Fibroblast of the aortic adventitia (primary cell): ENCODE measurements around the gene MVB12A. TPM values are rescaled to one million over a fixed set of nuclear protein-coding genes. Genes with fewer than 3 reads are reported as not detected.

ENCODE experiments used
- DNase-seq: peaks from one replicate; pipeline ENCODE4 v3.0.0-alpha.2; 2010; ENCODE audit warnings: low read depth
- H3K4me3 ChIP-seq: 2 replicates; pipeline ENCODE4 v1.5.1; 2011; ENCODE audit warnings: low read depth, mild to moderate bottlenecking, control low read depth, low read length, moderate library complexity
- total RNA-seq: library from RNA; depleted of rRNA; stranded (reverse); fragments of >200 nt; gene quantifications from 2 replicates; pipeline ENCODE4 v1.2.3, GENCODE V29; 2012; ENCODE audit warnings: low replicate concordance
- TF ChIP-seq, protein P1 (sequence below): IDR thresholded peaks from 2 replicates; pipeline ENCODE4 v1.5.1; 2011; ENCODE audit warnings: mild to moderate bottlenecking, low read length, control low read depth, inconsistent platforms; ENCODE audit not compliant: insufficient read depth

The MVB12A gene
- total RNA-seq, 1 donor = 47.5 TPM

DNA sequence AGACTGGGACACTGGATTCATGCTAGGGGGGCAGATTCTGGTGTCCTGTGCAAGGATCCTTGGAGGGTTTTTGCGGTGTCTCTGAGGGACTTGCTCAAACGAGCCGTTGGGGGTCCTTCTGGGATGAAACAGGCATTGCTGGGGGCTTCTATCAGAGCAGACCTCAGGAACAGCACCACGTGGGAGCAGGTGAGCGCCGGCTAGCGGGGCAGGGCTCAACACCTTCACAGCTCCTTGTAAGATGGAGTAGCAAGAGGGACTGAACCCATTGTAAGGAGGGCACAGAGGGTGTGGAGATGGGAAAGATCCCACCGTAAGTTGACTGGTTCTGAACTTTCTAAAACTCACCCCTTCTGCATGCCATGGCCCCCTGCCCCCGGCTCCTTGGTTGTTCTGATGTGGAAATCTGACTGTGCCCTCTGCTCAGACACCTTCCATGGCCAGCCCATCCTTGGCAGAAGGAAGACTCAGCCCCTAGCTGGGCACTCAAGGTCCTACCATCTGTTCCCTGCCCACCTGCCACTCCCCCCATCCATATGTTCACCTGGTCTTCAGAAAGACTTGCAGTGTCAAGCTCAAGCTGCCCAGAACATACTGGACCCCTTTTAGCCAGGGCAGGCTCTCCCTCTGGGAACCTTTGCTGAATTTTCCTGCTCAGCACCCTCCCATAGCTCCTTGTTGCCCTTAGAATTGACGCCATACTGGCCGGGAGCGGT, 51.7 kb downstream of the MVB12A start:
- DNase-seq = no peak

DNA sequence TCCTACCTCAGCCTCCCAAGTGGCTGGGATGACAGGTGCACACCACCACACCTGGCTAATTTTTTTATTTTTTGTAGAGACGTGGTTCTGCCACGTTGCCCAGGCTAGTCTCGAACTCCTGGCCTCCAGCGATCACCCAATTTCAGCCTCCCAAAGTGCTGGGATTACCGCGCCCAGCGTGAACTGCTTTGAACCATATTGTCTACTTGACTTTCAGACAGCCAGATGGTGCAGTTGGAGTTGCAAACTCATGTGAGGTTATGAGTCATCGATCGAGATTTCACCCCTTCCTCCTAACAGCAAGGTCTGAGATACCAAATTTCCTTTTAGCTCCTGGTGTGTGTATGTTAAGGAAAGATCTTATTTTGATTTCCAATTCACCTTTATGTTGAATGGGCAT, 53.2 kb downstream of the MVB12A start:
- DNase-seq = peak; percentile 70
- H3K4me3 ChIP-seq = no peak overlapping the region
- TF ChIP-seq, protein P1, sequence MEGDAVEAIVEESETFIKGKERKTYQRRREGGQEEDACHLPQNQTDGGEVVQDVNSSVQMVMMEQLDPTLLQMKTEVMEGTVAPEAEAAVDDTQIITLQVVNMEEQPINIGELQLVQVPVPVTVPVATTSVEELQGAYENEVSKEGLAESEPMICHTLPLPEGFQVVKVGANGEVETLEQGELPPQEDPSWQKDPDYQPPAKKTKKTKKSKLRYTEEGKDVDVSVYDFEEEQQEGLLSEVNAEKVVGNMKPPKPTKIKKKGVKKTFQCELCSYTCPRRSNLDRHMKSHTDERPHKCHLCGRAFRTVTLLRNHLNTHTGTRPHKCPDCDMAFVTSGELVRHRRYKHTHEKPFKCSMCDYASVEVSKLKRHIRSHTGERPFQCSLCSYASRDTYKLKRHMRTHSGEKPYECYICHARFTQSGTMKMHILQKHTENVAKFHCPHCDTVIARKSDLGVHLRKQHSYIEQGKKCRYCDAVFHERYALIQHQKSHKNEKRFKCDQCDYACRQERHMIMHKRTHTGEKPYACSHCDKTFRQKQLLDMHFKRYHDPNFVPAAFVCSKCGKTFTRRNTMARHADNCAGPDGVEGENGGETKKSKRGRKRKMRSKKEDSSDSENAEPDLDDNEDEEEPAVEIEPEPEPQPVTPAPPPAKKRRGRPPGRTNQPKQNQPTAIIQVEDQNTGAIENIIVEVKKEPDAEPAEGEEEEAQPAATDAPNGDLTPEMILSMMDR = no peak

More for the DNA sequence above, 51.7 kb downstream of the MVB12A start:
- peak overlapping the region; percentile 83 for H3K4me3 ChIP-seq
- TF ChIP-seq, protein P1 = no peak

Other genes with a start within 250 kb of the MVB12A start
- 23.8 and 27.8 TPM in 2 replicates for gene USE1, start 204.7 kb upstream of the MVB12A start, total RNA-seq
- 3.9 and 19.7 TPM in 2 replicates for gene OCEL1, start 193.8 kb upstream of the MVB12A start, total RNA-seq
- gene NR2F6, start 174.1 kb upstream of the MVB12A start, total RNA-seq = 23.7 and 27.9 TPM in 2 replicates
- not detected in 2 replicates for gene USHBP1, start 155.3 kb upstream of the MVB12A start, total RNA-seq
- gene BABAM1, start 152.6 kb upstream of the MVB12A start, total RNA-seq = 59.3 and 72.1 TPM in 2 replicates
- gene ANKLE1, start 138.1 kb upstream of the MVB12A start, total RNA-seq = 0.09 and 0.41 TPM in 2 replicates
- gene ABHD8, start 116.6 kb upstream of the MVB12A start, total RNA-seq = 12.5 and 13.3 TPM in 2 replicates
- 22.7 and 34.3 TPM in 2 replicates for gene MRPL34, start 114.2 kb upstream of the MVB12A start, total RNA-seq
- gene DDA1, start 110.5 kb upstream of the MVB12A start, total RNA-seq = 2.9 and 20.2 TPM in 2 replicates
- gene ANO8, start 85.2 kb upstream of the MVB12A start, total RNA-seq = 3.1 and 6.1 TPM in 2 replicates
- gene GTPBP3, start 82.5 kb upstream of the MVB12A start, total RNA-seq = 12.1 and 21.1 TPM in 2 replicates
- 0.09 TPM in 1 of 2 replicates, not detected in the other for gene PLVAP, start 42.7 kb upstream of the MVB12A start, total RNA-seq
- not detected in 2 replicates for gene CCDC194, start 25.9 kb upstream of the MVB12A start, total RNA-seq
- 9.8 and 48.1 TPM in 2 replicates for gene BST2, start 14.4 kb upstream of the MVB12A start, total RNA-seq
- gene TMEM221, start 28.6 kb downstream of the MVB12A start, total RNA-seq = not detected in 2 replicates
- not detected in 2 replicates for gene NXNL1, start 40.9 kb downstream of the MVB12A start, total RNA-seq
- 11.4 and 42.0 TPM in 2 replicates for gene SLC27A1, start 50.5 kb downstream of the MVB12A start, total RNA-seq
- gene PGLS, start 91.6 kb downstream of the MVB12A start, total RNA-seq = 91.6 and 148 TPM in 2 replicates
- gene COLGALT1, start 135.6 kb downstream of the MVB12A start, total RNA-seq = 62.5 and 93.1 TPM in 2 replicates